ENCODE data around the gene ATXN7L3. TPM values are rescaled to one million over a fixed set of nuclear protein-coding genes. Genes with fewer than 3 reads are reported as not detected.
"Not testable (repeated sequence)": the region's sequence is repeated elsewhere in the genome, so short reads cannot be mapped to it uniquely, and the experiment has no call there.

The ATXN7L3 gene
- total RNA-seq, result 10 to 100 TPM; 58.1 to 62.3 TPM

DNA sequence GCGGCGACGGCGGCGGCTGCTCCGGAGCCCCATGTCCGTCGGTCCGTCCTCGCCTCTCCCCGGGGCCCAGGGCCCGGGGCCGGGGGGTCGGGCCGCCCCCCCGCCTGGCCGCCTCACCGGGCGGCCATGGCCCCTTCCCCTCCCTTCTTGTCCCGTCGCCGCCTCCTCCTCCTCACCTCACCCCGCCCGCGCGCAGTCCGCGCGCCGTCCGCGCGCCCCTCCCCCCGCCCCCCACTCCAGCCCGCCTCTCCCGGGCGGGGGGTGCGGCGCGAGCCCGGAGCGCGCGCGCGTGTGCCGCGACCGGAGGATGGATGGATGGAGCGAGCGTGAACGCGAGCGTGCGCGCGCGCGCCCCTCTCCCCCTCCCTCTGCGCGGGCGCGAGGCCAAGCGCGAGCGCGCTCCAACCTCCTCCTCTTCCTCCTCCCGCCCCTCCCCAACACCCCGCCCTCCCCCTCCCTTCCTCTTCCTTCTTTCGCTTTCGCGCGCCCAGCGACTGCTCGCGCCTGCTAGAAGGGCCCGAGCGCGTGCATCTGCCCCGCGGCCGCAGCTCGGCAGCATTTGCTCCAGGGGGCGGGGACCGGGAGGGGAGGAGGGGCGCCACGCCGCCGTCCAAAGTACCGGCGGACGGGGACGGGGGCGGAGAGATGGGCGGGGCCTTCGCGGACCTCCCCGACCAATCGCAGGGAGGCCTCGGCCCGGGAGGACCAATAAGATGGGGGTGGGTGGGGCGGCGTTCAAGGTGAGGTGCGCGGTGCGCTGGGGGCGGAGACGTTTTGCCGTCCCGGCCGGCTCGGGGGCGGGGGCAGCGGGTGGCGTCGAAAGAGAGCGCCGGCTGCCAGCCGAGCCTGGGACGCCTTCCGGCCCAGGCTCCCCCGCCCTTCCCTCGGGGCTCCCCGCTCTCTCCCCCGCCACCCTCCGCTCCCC, at the start of gene ATXN7L3:
ATXN7L3 (minus strand) TSS at position 332 of the 925 bp plus-strand sequence. CDS start 1,814 bp downstream, outside the sequence.
- Mint-ChIP-seq H3K4me3 (peak within 1 kb of the TSS; percentile 89), H3K27ac (peak within 1 kb of the TSS; percentile 97), H3K4me1 (ENCODE audit: low read depth) (peaks cover 38% of the 10 kb centered on the region), H3K27me3 (no peaks in the 10 kb centered on the region), H3K9me3 (no peaks in the 10 kb centered on the region), H3K36me3 (ENCODE audit: low read depth) (peaks cover 12% of the 10 kb centered on the region)
- DNase-seq, result peak; percentile 100
- POLR2A ChIA-PET, result interaction anchor here (0.6 to 5.6 kb wide), 10 partner anchors 9 to 155 kb away, joined by 3 to 58 read pairs (median 4); partner anchors contain the start of genes TMUB2 and UBTF
- ATAC-seq, result peak; percentile 85
- TF ChIP-seq CTCF (IDR thresholded peaks at IDR 0.05), result no peak
- CTCF ChIA-PET, result interaction anchor here (1.0 to 5.5 kb wide), 3 partner anchors 10 to 146 kb away, joined by 3 to 51 read pairs (median 11); partner anchors contain the start of gene GRN
- intact Hi-C loops (cut with micrococcal nuclease), result loop anchor here (5.0 kb wide), 2 partner anchors 132 to 147 kb away; partner anchors contain the start of gene GRN

GRCh38 chr17:44247876-44248736, 48.4 kb upstream of the ATXN7L3 start:
- H3K4me3 Mint-ChIP-seq, result no peak overlapping the region
- H3K4me1 Mint-ChIP-seq (ENCODE audit: low read depth), result peaks cover 48% of the 10 kb centered on the region
- no peaks in the 10 kb centered on the region for H3K27me3 Mint-ChIP-seq
- no peak for ATAC-seq
- POLR2A ChIA-PET, result interaction anchor here (1.4 to 3.6 kb wide), 3 partner anchors 11 to 29 kb away, joined by 3 to 20 read pairs (median 4); partner anchors contain the start of gene UBTF
- no peaks in the 10 kb centered on the region for H3K9me3 Mint-ChIP-seq
- CTCF ChIA-PET, result interaction anchor here (1.0 to 1.3 kb wide), 3 partner anchors 83 to 106 kb away, joined by 3 to 5 read pairs (median 3); no protein-coding TSS in a partner anchor
- no peaks in the 10 kb centered on the region for H3K36me3 Mint-ChIP-seq (ENCODE audit: low read depth)
- DNase-seq, result no peak
- TF ChIP-seq CTCF (IDR thresholded peaks at IDR 0.05), result no peak
- peak overlapping the region; percentile 57 for H3K27ac Mint-ChIP-seq
- intact Hi-C loops (cut with micrococcal nuclease), result no loop called here

- Mint-ChIP-seq H3K36me3 (ENCODE audit: low read depth) (no peaks in the 10 kb centered on the region), H3K27me3 (no peaks in the 10 kb centered on the region), H3K4me3 (no peak overlapping the region), H3K9me3 (no peaks in the 10 kb centered on the region), H3K27ac (peak overlapping the region; percentile 89), H3K4me1 (ENCODE audit: low read depth) (peaks cover 48% of the 10 kb centered on the region)
- CTCF ChIA-PET, result interaction anchor here (0.9 to 1.3 kb wide), 6 partner anchors 19 to 107 kb away, joined by 3 to 10 read pairs (median 4); no protein-coding TSS in a partner anchor
- intact Hi-C loops (cut with micrococcal nuclease), result no loop called here
- POLR2A ChIA-PET, result interaction anchor here (0.8 to 3.6 kb wide), 4 partner anchors 26 to 70 kb away, joined by 3 to 20 read pairs (median 4); partner anchors contain the start of gene UBTF
- ATAC-seq (no peak), DNase-seq (no peak)
- no peak for TF ChIP-seq CTCF (IDR thresholded peaks at IDR 0.05)
Measured at GRCh38 chr17:44247440-44247841, 47.8 kb upstream of the ATXN7L3 start.

- H3K27ac Mint-ChIP-seq, result no peak overlapping the region
- intact Hi-C loops (cut with micrococcal nuclease), result no loop called here
- H3K9me3 Mint-ChIP-seq, result no peaks in the 10 kb centered on the region
- no peaks in the 10 kb centered on the region for H3K36me3 Mint-ChIP-seq (ENCODE audit: low read depth)
- DNase-seq (no peak), ATAC-seq (no peak)
- ChIA-PET POLR2A (interaction anchor here (1.5 kb wide), 1 partner anchor 20 kb away, joined by 4 read pairs; no protein-coding TSS in a partner anchor), CTCF (interaction anchor here (1.2 kb wide), 2 partner anchors 31 to 90 kb away, joined by 3 read pairs; no protein-coding TSS in a partner anchor)
- no peak for TF ChIP-seq CTCF (IDR thresholded peaks at IDR 0.05)
- no peaks in the 10 kb centered on the region for H3K27me3 Mint-ChIP-seq
- H3K4me3 Mint-ChIP-seq, result no peak overlapping the region
- peaks cover 14% of the 10 kb centered on the region for H3K4me1 Mint-ChIP-seq (ENCODE audit: low read depth)
Measured at GRCh38 chr17:44241106-44241624, 41.5 kb upstream of the ATXN7L3 start.

- H3K36me3 Mint-ChIP-seq (ENCODE audit: low read depth); ATAC-seq; H3K9me3 Mint-ChIP-seq; intact Hi-C loops (cut with micrococcal nuclease); CTCF ChIA-PET; H3K4me3 Mint-ChIP-seq; H3K27me3 Mint-ChIP-seq; H3K27ac Mint-ChIP-seq; POLR2A ChIA-PET; DNase-seq; H3K4me1 Mint-ChIP-seq (ENCODE audit: low read depth): not testable (repeated sequence)
Measured at GRCh38 chr17:44237886-44238285, 38.2 kb upstream of the ATXN7L3 start.

All from activated CD8-positive, alpha-beta T cell treated with anti-CD3 and anti-CD28 coated beads for 36 hours (primary cell).